Hematopoietic multipotent progenitor cell treated with erythropoietin and hydrocortisone succinate and interleukin-3 and kit ligand, for 15 days (in vitro differentiated cells): Measurements from ENCODE around the gene C10orf143.
A peak's percentile ranks its signal among the peaks of the same experiment; 100 is the strongest.
"Not testable (repeated sequence)": the region's sequence is repeated elsewhere in the genome, so short reads cannot be mapped to it uniquely, and the experiment has no call there.

Experiments used
- DNase-seq: peaks from one replicate; pipeline ENCODE4 v3.0.0-alpha.2; 2015; ENCODE audit warnings: low spot score

Gene C10orf143

DNA sequence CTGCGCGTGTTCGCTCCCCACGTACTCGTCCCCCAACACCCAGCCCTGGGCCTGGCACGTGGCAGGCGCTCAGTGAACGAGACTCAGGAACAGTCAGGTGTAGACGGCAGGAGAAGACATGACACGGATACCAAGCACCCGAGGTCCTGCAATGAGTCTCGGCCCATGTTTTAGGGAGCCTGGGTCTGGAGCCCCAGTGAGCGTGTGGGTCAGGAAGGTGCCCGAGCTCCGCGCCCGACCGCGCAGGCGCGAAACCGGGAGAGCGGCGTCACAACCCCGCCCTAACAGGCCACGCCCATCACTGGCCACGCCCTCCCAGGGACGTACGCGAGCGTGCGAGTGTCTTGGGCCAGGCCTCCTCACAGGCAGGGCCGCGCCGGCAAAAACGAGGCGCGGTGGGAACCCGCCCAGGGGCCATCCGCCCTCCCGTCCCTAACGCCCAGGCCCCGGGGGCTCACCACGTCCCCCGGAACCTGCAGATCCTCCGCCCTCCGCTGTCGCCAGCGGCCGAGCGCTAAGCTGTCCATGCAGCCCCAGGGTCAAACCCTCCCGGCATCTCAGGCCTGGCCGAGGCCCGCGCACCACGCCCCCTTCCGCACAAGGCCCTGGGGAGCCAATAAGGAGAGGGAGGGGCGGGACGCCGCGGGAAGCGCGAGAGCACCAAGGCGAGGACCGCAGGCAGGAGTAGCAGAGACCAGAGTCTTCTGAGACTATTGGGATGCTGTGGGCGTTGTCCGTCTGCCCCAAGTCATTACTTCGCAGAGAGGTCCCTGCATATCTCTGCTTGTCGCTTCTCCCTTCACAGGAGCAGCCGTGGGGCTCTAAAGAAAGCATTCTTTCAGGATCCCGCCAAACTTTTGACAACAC, at the start of gene C10orf143:
TSS of gene C10orf143 (minus strand) at position 585 of the 867 bp plus-strand sequence. CDS start at position 527, 58 bp downstream.
- peak; percentile 96 for DNase-seq

- DNase-seq: no peak
Observed at GRCh38 chr10:130159192-130159794, 48.7 kb upstream of the C10orf143 start.

DNA sequence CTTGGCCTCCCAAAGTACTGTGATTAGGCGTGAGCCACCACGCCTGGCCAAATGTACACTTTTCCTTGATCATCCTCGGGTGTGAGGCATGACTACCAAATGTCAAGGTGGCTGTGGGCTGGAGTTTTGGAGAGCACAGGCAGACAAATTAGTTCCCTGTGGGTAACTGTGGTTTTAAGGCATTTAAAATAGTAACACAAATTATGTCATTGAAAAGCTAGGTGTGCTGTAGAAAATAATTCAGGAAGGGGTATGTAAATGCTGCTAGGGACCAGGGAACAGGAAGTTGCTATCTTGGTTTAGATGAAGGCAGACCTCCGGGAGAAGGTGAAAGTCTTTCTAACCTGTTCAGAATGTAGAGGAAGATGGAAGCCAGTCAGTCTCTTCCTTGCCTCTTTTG, 35.4 kb upstream of the C10orf143 start:
- no peak for DNase-seq

DNA sequence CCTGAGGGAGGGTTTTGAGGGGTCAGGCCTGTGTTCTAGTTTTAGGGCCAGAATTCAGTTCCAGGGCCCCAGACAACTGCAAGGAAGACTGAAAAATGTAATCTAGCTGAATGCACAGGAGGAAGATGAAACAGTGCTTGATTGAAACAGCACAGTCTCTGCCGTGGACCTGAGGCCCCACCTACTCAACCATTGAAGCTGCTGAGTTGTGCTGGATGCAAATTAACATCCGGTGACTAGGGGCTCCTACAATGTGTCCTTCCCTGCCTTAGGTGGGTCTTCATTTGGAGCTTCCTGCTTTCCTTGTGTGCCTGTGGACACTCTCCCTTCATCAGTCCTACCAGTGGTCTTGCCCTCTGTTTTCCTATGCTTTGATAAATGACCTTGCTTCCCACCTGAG, 31.2 kb upstream of the C10orf143 start:
- no peak for DNase-seq

GRCh38 chr10:130141460-130141859, 30.8 kb upstream of the C10orf143 start:
- peak; percentile 13 for DNase-seq

DNA sequence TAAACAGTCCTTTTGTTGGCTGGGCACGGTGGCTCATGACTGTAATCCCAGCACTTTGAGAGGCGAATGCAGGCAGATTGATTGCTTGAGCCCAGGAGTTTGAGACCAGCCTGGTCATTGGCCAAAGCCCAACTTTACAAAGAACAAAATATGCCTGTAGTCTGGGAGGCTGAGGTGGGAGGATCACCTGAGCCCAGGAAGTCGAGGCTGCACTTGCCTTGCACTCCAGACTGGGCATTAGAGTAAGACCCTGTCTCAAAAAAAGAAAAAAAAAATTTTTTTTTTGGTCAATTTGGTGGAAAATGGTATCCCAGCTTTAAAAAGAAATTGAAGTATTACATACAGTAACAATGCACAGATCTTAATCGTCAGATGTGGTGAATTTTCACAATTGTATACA, 30.4 kb upstream of the C10orf143 start:
- no peak for DNase-seq

GRCh38 chr10:130140425-130140824, 29.8 kb upstream of the C10orf143 start:
- DNase-seq: no peak

DNA sequence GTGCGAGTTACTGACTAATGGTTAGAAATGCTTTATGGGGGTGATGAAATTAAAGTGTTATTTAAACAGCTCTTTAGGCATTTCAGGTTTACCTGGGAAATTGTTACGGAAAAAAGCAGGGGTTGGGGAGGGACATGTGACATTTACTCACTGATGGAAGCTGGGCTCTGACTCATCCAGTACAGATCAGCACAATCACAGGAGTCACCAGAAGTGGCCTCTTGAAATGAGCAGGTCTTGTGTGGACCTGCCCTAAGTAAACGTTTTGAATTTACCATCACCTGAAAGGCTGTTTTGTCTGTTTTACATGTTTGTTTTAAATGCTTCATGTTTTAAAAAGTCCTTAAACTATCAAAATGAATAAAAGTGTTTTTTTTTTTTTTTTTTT, 27.8 kb upstream of the C10orf143 start:
- DNase-seq: peak; percentile 20

- no peak for DNase-seq
Observed at GRCh38 chr10:130137659-130138478, 27.2 kb upstream of the C10orf143 start.

- no peak for DNase-seq
Observed at GRCh38 chr10:130137090-130137448, 26.4 kb upstream of the C10orf143 start.

DNA sequence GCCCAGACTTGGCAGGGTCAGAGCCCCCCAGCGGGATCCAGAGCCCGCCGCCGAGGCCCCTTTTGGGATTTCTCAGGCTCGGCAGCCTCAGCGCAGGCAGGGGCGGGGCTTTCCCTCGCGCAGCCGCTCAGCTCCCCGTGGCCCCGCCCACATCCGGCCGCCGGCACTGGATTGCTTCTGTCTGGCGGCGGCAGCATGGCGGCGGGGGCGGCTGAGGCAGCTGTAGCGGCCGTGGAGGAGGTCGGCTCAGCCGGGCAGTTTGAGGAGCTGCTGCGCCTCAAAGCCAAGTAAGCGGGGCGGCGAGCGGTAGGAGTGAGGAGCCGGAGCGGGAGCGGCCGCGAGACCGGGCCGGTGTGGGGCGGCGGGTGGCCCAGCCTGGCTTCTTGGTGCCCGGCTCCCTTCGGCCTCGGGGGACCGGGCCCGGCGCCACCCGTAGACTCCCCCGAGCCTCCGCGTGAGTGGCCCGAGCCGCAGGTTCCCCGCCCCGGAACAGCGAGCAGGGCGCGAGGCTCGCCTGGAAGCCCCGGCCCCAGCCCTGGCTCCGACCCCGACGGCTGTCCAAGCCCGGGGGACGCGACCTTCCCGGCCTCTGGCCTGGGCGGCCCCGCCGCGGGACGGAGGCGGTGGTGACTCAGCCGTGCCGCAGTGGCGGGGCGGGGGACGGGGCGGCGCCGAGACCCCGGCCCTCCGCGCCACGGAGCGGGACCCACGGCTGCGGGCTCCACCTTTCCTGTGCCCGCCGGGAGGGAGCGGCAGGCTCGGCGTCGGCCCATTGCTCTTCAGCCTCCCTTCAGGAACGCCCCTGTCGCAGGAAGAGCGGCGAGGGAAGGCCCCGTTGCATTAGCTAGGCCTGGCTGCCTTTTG, 25.8 kb upstream of the C10orf143 start, which contains the start of gene GLRX3:
TSS of gene GLRX3 (plus strand) at position 166 of the 864 bp plus-strand sequence. CDS start at position 196, 30 bp downstream.
- peak; percentile 86 for DNase-seq

GRCh38 chr10:130135676-130136225, 25.1 kb upstream of the C10orf143 start:
- DNase-seq: no peak

DNA sequence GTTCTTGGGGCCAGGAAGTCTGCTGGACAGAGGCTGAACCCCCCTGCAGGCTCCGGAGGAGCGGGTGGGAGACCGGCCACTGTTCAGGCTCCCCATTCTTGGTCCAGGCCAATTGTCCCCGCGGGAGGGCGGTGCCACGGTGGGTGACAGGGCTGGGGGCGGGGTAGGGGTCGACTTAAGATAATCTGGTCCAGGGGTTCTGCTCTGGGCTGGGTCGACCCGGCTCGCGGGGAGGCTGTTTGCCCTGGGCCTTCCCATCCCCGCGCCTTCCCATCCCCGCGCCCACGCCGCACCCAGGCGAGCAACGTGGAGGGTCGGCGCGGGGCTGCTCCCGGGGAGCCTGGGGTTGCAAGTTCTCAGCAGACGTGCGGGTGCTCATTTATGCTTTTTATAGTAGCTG, 18.3 kb upstream of the C10orf143 start:
- no peak for DNase-seq

- no peak for DNase-seq
Observed at GRCh38 chr10:130128062-130128781, 17.6 kb upstream of the C10orf143 start.

DNA sequence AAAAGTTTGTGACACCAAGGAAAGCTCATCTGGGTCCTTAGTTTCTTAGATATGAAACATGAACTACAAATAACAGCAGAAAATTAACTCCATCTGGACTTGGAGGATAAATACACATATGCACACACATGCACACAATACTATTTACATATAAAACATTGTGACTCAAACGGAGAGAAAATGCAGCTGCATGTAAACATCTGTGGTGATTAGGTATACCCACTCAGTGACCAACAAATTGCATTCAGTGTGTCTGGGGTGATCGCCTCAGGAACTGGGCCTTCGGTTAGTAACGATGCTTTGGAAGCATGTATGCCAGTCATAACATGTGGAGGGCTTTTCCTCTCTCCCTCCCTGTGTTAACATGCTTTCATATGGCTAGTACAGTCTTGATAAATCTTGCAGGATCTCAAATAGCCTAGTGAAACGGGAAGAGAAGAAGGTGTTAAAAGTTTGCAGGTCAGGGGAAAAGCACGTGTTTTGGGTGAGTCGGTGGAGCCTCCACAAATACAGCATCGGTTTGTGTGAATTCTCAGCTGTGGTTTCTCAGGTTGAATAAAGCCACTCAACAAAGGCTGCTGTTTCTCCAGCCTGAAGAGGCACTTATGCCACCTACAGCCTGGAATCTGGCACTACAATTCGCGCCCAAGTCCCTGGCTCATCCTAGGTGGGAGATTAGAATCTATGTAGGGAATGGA, 16.9 kb upstream of the C10orf143 start:
- peak; percentile 29 for DNase-seq

GRCh38 chr10:130121486-130122079, 11.0 kb upstream of the C10orf143 start:
- DNase-seq: no peak

- DNase-seq: not testable (repeated sequence)
Observed at GRCh38 chr10:130117535-130117934, 6.9 kb upstream of the C10orf143 start.

GRCh38 chr10:130116942-130117341, 6.3 kb upstream of the C10orf143 start:
- not testable (repeated sequence) for DNase-seq

DNA sequence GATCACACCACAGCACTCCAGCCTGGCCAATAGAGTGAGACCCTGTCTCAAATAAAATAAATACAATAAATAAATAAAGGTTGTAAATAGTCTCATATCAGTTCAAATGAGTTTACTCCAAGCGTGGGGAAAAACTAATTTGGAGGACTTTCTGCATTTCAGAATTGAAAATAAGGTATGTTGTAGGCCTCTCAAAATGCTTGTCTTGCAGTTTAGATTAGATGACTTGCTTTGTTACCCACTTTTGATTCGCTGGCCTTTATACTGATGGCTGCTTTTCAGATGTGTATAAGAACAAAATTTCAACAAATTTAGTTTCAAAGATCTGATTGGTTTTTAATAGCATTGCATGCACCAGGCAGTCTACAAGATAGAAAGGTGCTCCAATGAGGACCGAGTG, 2.2 kb upstream of the C10orf143 start:
- DNase-seq: no peak

- no peak for DNase-seq
Observed at GRCh38 chr10:130111852-130112180, 1.2 kb upstream of the C10orf143 start.
